ENCODE results near the gene GRAMD1B. TPM values are rescaled to one million over a fixed set of nuclear protein-coding genes. Genes with fewer than 3 reads are reported as not detected.

GRAMD1B gene
- polyA plus RNA-seq, 1 experiment = 2.7 TPM

- no peaks in the 10 kb centered on the region for H3K9me3 ChIP-seq (ENCODE audit: control insufficient read depth, insufficient read depth, low read length)
- no peak for DNase-seq (ENCODE audit: low read depth, low spot score)
- H3K4me3 ChIP-seq (ENCODE audit: low read depth, low read length) = no peak overlapping the region
- TF ChIP-seq, protein P1, sequence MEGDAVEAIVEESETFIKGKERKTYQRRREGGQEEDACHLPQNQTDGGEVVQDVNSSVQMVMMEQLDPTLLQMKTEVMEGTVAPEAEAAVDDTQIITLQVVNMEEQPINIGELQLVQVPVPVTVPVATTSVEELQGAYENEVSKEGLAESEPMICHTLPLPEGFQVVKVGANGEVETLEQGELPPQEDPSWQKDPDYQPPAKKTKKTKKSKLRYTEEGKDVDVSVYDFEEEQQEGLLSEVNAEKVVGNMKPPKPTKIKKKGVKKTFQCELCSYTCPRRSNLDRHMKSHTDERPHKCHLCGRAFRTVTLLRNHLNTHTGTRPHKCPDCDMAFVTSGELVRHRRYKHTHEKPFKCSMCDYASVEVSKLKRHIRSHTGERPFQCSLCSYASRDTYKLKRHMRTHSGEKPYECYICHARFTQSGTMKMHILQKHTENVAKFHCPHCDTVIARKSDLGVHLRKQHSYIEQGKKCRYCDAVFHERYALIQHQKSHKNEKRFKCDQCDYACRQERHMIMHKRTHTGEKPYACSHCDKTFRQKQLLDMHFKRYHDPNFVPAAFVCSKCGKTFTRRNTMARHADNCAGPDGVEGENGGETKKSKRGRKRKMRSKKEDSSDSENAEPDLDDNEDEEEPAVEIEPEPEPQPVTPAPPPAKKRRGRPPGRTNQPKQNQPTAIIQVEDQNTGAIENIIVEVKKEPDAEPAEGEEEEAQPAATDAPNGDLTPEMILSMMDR (IDR thresholded peaks at IDR 0.05; ENCODE audit: low read depth, low read length) = no peak
- H3K27ac ChIP-seq (ENCODE audit: low read depth, low read length) = no peak overlapping the region
- ChIA-PET POLR2A (no interaction called here), CTCF (no interaction called here)
- H3K27me3 ChIP-seq (ENCODE audit: control insufficient read depth, insufficient read depth, low read length) = peaks cover 8% of the 10 kb centered on the region
Measured at GRCh38 chr11:123384116-123384515, 46.0 kb upstream of the GRAMD1B start.

GRCh38 chr11:123386796-123387510 is 43.1 kb upstream of the GRAMD1B start:
- POLR2A ChIA-PET = no interaction called here
- CTCF ChIA-PET = interaction anchor here (1.6 kb wide), 1 partner anchor 21 kb away, joined by 4 read pairs; no protein-coding TSS in a partner anchor
- H3K9me3 ChIP-seq (ENCODE audit: control insufficient read depth, insufficient read depth, low read length) = no peaks in the 10 kb centered on the region
- DNase-seq (ENCODE audit: low read depth, low spot score) = no peak
- no peak overlapping the region for H3K27ac ChIP-seq (ENCODE audit: low read depth, low read length)
- TF ChIP-seq, protein P1 (IDR thresholded peaks at IDR 0.05; ENCODE audit: low read depth, low read length) = no peak
- peaks cover 6% of the 10 kb centered on the region for H3K27me3 ChIP-seq (ENCODE audit: control insufficient read depth, insufficient read depth, low read length)
- H3K4me3 ChIP-seq (ENCODE audit: low read depth, low read length) = no peak overlapping the region

- peaks cover 14% of the 10 kb centered on the region for H3K27me3 ChIP-seq (ENCODE audit: control insufficient read depth, insufficient read depth, low read length)
- TF ChIP-seq, protein P1 (IDR thresholded peaks at IDR 0.05; ENCODE audit: low read depth, low read length) = no peak
- POLR2A ChIA-PET = no interaction called here
Measured at GRCh38 chr11:123388640-123389039, 41.4 kb upstream of the GRAMD1B start.

GRCh38 chr11:123390146-123390545 is 39.9 kb upstream of the GRAMD1B start:
- TF ChIP-seq, protein P1 (IDR thresholded peaks at IDR 0.05; ENCODE audit: low read depth, low read length) = no peak
- CTCF ChIA-PET = interaction anchor here (0.6 kb wide), 1 partner anchor 11 kb away, joined by 3 read pairs; no protein-coding TSS in a partner anchor
- Histone ChIP-seq H3K27me3 (ENCODE audit: control insufficient read depth, insufficient read depth, low read length) (peaks cover 17% of the 10 kb centered on the region), H3K9me3 (ENCODE audit: control insufficient read depth, insufficient read depth, low read length) (no peaks in the 10 kb centered on the region), H3K4me3 (ENCODE audit: low read depth, low read length) (no peak overlapping the region), H3K27ac (ENCODE audit: low read depth, low read length) (no peak overlapping the region)
- POLR2A ChIA-PET = no interaction called here
- no peak for DNase-seq (ENCODE audit: low read depth, low spot score)

More at GRCh38 chr11:123388640-123389039, 41.4 kb upstream of the GRAMD1B start:
- no peak for DNase-seq (ENCODE audit: low read depth, low spot score)
- CTCF ChIA-PET = interaction anchor here (1.1 kb wide), 1 partner anchor 18 kb away, joined by 5 read pairs; no protein-coding TSS in a partner anchor
- Histone ChIP-seq H3K9me3 (ENCODE audit: control insufficient read depth, insufficient read depth, low read length) (no peaks in the 10 kb centered on the region), H3K27ac (ENCODE audit: low read depth, low read length) (no peak overlapping the region), H3K4me3 (ENCODE audit: low read depth, low read length) (no peak overlapping the region)

- ChIA-PET CTCF (no interaction called here), POLR2A (no interaction called here)
- TF ChIP-seq, protein P1 (IDR thresholded peaks at IDR 0.05; ENCODE audit: low read depth, low read length) = no peak
- H3K27me3 ChIP-seq (ENCODE audit: control insufficient read depth, insufficient read depth, low read length) = peaks cover 18% of the 10 kb centered on the region
- DNase-seq (ENCODE audit: low read depth, low spot score) = no peak
- no peaks in the 10 kb centered on the region for H3K9me3 ChIP-seq (ENCODE audit: control insufficient read depth, insufficient read depth, low read length)
- H3K27ac ChIP-seq (ENCODE audit: low read depth, low read length) = no peak overlapping the region
- H3K4me3 ChIP-seq (ENCODE audit: low read depth, low read length) = no peak overlapping the region
Measured at GRCh38 chr11:123391646-123392348, 38.3 kb upstream of the GRAMD1B start.

All from AG04450 (cell line).